Measurements from ENCODE around the gene CPOX.

CPOX gene

GRCh38 chr3:98594628-98595324 is 1.4 kb upstream of the CPOX start:
- DNase-seq: no peak

- no peak for DNase-seq
These were observed 971 bp downstream of the CPOX start for GRCh38 chr3:98592345-98592935.

- DNase-seq: no peak
These were observed 3.9 kb downstream of the CPOX start for GRCh38 chr3:98589331-98590036.

GRCh38 chr3:98588065-98588464 is 5.3 kb downstream of the CPOX start:
- DNase-seq: no peak

- no peak for DNase-seq
These were observed 5.8 kb downstream of the CPOX start for GRCh38 chr3:98587654-98588053.

GRCh38 chr3:98584547-98584946 is 8.9 kb downstream of the CPOX start:
- DNase-seq: no peak

- no peak for DNase-seq
These were observed 9.6 kb downstream of the CPOX start for GRCh38 chr3:98583766-98584165.

GRCh38 chr3:98582042-98582441 is 11.4 kb downstream of the CPOX start:
- no peak for DNase-seq

- DNase-seq: no peak
These were observed 11.9 kb downstream of the CPOX start for GRCh38 chr3:98581474-98581873.

- DNase-seq: no peak
These were observed 12.7 kb downstream of the CPOX start for GRCh38 chr3:98580401-98581386.

GRCh38 chr3:98577178-98577895 is 16.1 kb downstream of the CPOX start:
- DNase-seq: no peak

GRCh38 chr3:98574132-98574531 is 19.3 kb downstream of the CPOX start:
- DNase-seq: no peak

- DNase-seq: no peak
These were observed 20.2 kb downstream of the CPOX start for GRCh38 chr3:98573181-98573728.

- DNase-seq: no peak
These were observed 25.0 kb downstream of the CPOX start for GRCh38 chr3:98568402-98568801.

GRCh38 chr3:98567666-98568270 is 25.6 kb downstream of the CPOX start:
- DNase-seq: no peak

GRCh38 chr3:98565843-98566242 is 27.6 kb downstream of the CPOX start:
- DNase-seq: no peak

GRCh38 chr3:98565237-98565643 is 28.2 kb downstream of the CPOX start:
- no peak for DNase-seq

- no peak for DNase-seq
These were observed 29.0 kb downstream of the CPOX start for GRCh38 chr3:98564282-98565005.

- no peak for DNase-seq
These were observed 29.6 kb downstream of the CPOX start for GRCh38 chr3:98563661-98564281.
